ENCODE results near the gene PRKCZ.

- TF ChIP-seq CTCF (conservative IDR thresholded peaks at IDR 0.05): no peak
- TF ChIP-seq EZH2 (IDR thresholded peaks at IDR 0.05; ENCODE audit: low read depth): no peak
These were observed 5.8 kb downstream of the PRKCZ start for GRCh38 chr1:2055911-2056575.

Data from PC-9 (cell line).